ENCODE data around the gene ETAA1. TPM values are rescaled to one million over a fixed set of nuclear protein-coding genes. Genes with fewer than 3 reads are reported as not detected.

The ETAA1 gene
- polyA plus RNA-seq (2014; cell fraction: cytosol; rRNA removed) = 29.2 and 34.6 TPM in 2 replicates
- 40.1 and 50.4 TPM in 2 replicates for polyA plus RNA-seq (2014; cell fraction: nucleus; rRNA removed)

DNA sequence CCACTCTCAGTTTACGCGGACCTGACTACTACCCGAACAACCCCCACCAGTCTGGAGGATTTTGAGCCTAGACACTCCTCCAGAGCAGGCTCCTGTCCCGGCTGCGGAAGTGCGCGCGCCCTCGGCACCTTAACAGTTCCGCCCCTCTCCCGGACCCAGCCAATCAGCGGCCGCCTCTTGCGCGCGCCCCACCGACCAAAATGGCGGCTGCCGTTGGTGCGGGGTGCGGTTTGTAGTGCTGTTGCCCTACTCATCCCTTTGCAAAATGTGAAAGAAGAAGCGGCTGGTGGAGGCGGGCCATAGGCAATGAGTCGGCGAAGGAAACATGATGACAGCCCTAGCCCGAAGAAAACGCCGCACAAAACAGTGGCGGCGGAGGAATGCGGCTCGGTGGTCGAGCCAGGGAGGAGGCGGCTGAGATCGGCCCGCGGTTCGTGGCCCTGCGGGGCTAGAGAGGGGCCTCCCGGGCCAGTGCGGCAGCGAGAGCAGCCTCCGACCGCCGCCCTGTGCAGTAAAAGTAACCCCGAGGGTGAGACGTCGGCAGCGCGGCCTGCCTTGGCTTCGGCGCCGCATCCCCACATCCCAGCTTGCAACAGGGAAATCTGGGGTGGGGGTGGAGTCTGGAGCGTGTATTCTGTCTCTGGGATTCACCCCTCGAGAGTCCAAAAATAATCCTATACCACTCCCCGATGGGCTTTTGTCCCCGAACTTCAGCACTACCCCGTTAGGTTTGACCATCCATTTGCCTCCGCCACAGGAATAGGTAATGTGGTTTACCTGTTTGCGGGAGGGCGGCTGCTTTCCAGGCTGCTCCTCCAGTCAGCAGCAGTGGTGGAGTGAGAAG lies at the start of gene ETAA1:
Gene ETAA1 (plus strand): TSS at position 191 of the 844 bp plus-strand sequence. CDS start 116 bp downstream, at position 307.
- peak; percentile 90 for DNase-seq (ENCODE audit: low spot score)

DNA sequence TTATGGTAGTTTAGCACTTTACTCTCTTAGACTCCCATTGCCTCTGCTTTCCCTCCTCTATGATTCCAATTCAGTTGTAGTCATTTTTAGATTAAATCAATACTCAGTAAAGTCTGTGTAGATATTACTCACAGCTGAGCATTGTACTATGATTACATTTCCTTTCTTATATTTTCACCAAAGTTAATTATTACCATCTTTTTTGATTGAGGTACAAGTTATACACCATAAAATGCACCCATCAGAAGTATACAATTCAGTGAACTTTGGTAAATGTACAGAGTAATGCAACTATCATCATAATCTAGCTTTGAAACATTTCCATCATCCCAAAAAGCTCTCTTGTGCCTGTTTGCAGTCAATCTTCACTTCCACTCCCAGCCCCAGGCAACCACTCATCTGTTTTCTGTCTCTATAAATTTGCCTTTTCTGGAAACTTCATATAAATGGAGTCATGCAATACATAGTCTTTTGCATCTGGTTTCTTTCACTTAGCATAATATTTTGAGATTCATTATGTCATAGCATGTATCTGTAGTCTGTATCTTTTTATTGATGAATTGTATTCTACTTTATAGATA lies 30.2 kb upstream of the ETAA1 start:
- DNase-seq (ENCODE audit: low spot score) = peak; percentile 56

DNA sequence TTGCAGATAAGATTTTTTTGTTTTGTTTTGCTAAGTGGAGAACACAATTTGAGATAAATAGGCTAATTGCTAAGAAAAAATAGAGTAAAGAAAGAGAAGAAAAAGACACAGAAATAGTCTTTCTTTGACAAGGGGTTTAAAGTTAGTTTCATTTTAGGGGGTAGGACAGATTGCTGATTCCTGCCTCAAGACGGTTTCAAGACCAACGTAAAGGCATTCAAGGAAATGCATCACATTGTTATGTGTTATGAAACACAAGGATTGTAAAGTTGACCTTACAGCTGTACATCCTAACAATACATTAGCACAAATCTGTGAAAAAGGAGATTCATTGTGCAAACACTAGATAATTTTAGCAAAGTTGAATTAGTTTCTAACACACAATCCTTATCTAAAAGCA lies 22.7 kb upstream of the ETAA1 start:
- DNase-seq (ENCODE audit: low spot score) = peak; percentile 37

DNA sequence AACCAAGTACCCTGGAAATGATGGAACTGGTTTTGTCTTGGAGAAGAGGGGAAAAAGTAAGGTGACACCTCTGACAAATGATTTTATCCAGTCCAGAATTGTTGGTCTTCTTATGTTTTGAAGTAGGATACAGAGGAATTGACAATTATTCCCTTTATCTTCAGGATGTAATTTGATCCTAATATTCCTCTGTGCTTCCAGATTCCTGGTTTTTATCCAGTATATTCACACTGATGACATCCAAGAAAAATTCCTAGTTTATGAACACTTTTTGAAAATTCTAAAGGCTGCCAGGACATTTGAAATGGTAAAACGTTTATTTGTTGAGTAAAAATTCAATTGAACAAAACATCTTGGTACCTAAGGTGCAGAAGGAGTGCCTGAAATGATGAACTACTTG lies 22.2 kb upstream of the ETAA1 start:
- DNase-seq (ENCODE audit: low spot score) = peak; percentile 15

DNA sequence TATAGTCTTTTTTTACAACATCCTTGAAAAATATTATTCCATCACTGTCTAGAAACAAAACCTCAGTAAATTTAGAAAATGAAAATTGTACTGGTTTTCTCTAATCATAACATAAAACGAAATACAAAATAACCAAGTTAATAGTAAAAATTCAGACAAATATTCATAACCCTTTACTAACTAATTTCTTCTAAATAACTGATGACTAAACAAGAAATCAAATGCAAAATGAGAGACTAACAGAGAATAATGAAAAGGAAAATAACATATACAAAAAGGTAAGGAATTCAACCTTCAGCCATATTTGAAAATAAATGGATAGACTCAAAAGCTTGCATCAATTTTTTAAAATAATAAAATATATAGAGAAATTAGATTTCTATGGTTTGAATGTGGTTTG lies 18.6 kb upstream of the ETAA1 start:
- no peak for DNase-seq (ENCODE audit: low spot score)

DNA sequence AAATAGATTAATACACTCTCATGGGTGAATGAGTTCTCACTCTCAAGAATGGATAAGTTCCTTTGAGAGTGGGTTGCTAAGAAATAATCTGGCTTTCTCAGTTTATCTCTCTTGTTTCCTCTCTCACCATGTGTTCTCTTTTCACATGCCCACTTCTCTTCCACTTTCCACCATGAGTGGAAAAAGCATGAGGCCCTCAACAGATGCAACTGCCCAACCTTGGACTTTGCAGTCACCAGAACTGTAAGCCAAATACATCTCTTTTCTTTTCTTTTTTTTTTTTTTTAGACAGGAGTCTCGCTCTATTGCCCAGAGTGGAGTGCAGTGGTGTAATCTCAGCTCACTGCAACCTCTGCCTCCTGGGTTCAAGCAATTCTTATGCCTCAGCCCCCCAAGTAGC lies 18.1 kb upstream of the ETAA1 start:
- no peak for DNase-seq (ENCODE audit: low spot score)

DNA sequence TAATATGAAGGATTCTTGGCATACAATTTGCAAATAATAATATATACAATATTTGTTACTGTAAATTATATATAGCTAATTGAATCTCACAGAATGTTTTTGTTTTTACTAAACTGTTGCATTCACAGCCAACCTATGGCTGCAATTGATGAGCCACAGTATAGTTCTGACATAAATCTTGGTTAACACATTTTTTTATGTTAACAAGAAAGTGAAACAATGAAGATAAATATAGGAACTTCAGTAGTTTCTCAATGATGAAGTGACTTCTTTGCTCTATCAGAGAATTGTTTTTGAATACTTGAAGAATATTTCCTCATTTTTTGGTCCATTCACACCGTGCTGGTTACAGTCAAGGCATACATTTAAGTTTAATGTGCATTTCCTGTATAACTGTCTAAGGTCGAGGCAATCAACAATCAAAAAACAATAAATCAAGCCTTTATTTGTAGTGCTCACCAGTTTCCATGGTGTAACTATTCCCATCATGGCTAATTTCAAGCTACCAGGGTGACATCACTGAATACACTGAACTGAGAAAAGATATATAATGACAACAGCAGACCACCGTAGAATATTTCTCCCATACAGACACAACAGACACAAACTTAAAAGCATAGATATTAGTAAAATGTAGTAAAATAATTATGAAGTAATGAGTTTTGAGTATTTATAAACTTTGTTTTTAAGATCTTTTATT lies 12.9 kb upstream of the ETAA1 start:
- DNase-seq (ENCODE audit: low spot score) = no peak

DNA sequence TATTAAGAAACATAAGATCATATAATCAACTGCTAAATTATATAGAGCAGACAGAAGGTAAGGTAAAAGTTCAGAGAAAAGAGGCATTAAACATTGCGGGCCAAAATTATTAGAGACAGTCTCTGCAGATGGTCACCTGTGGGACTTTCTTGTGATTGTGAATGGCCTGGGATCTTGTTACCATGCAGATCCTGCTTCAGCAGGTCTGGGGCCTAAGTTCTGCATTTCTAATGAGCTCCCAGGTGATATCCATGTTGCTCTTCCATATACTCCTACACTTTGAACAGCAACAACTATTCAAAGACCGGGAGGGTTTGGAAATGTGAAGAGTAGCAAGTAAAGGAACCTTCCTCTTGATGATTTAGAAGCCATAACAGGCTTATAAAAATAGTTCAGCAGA lies 8.5 kb upstream of the ETAA1 start:
- no peak for DNase-seq (ENCODE audit: low spot score)

DNA sequence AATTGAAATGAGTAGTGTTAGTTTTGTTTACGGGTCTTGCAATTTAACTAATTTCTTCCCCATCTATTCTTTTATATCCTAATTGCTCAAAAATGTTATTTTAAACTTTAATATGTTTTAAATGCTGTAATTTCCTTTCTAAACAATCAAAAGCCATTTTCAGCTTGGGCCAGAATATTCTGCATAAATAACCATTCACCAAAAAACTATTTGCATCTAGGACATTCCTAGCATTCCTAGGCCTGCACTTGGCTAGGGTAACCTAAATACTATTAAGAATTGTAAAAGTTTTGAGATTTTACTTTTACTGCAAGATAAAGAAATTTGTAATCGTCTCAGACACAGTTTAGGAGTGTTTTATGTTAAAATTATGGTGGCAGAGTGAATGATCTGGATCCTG lies 7.8 kb upstream of the ETAA1 start:
- DNase-seq (ENCODE audit: low spot score) = no peak

DNA sequence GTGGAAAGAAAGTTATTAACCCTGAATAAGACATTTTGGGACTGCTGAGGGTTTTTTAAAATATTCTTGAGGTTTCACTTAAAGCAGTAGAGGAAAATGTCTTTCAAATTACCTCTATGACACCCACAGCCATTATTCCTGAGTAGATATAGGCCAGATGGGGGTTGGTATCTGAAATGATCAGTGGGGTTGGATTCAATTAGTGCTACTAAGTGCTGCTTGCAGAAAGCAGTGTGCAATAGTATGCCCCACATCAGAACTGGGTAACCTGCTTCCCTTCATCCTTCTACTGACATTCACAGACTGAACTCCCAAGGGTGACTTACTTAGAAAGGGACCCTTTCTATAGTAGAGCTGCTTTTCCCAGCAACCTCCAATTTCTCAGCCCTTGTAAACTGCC lies 7.3 kb upstream of the ETAA1 start:
- DNase-seq (ENCODE audit: low spot score) = peak; percentile 97

DNA sequence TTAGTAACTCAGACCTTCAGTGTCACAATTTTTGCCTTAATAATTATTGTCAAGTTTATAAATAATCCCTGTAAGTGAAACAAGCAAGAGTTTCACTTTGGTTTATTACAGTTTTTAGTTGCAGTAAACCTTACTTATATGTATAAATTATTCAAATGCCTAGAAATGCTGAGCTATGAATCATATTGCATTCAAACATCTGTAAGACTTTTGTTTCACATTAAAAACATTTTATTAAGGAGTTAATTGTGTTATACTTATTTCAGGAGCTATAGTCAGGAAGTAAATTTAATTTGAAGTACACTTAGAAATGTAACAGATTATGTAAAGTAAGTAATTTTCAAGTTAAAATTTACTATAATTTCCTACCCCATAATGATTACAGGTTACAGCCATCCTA lies 3.9 kb upstream of the ETAA1 start:
- no peak for DNase-seq (ENCODE audit: low spot score)

DNA sequence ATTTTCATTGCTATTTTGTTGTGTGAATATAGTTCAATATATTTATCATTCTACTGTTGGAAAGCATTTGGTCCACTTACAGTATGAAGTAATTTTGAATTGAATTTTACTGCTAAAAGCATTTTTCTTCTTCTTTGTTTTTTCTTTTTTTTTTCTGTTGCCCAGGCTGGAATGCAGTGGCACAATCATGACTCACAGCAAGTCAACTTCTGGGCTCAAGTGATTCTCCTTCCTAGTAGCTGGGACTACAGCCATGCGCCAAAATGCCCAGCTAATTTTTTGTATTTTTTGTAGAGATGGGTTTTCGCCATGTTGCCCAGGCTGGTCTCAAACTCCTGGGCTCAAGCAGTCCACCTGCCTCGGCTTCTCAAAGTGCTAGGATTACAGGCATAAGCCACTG lies 2.4 kb upstream of the ETAA1 start:
- DNase-seq (ENCODE audit: low spot score) = no peak

DNA sequence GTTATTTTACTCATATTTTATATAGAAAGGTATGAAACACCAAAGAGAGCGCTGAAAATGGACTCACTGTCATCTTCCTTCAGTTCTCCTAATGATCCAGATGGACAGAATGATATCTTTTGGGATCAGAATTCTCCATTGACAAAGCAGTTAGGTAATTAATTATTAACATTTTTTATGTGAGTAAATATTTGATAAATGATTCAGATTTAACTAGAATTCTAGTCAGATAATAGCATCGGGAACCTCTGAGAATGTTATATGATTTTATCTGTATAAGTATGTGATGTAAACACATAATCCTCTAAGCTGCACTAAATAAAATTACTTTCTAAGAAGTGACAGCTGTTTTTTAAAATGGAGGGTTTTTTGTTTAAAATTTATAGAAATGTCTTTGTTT lies 2.0 kb downstream of the ETAA1 start:
- DNase-seq (ENCODE audit: low spot score) = no peak

DNA sequence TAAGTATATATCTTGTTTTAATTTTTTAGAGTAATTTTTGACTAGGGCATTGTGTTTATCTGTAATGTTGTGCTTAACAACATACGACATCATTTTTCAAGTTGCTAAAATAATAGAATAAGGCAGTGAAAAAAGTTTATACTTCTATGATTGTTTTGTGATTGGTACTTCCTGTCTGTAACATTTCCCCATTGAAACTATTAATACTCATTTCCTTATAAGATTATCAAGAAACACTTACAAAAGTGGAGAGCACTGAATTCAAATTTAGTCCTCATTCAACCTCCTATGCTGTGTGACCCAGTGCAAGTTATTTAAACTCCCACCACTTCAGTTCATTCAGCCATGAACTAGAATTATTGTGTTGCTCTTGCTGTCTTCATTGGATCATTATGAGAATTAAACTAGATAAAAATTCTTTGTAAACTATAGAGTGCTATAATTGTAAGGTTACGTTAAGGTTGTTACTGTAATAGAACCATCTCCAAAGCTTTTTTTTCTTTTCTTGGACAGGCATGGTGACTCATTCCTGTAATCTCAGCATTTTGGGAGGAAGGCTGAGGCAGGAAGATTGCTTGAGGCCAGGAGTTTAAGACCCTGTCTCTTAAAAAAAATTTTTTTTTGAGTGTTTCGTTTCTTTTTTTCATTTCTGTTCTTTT lies 2.8 kb downstream of the ETAA1 start:
- DNase-seq (ENCODE audit: low spot score) = no peak

DNA sequence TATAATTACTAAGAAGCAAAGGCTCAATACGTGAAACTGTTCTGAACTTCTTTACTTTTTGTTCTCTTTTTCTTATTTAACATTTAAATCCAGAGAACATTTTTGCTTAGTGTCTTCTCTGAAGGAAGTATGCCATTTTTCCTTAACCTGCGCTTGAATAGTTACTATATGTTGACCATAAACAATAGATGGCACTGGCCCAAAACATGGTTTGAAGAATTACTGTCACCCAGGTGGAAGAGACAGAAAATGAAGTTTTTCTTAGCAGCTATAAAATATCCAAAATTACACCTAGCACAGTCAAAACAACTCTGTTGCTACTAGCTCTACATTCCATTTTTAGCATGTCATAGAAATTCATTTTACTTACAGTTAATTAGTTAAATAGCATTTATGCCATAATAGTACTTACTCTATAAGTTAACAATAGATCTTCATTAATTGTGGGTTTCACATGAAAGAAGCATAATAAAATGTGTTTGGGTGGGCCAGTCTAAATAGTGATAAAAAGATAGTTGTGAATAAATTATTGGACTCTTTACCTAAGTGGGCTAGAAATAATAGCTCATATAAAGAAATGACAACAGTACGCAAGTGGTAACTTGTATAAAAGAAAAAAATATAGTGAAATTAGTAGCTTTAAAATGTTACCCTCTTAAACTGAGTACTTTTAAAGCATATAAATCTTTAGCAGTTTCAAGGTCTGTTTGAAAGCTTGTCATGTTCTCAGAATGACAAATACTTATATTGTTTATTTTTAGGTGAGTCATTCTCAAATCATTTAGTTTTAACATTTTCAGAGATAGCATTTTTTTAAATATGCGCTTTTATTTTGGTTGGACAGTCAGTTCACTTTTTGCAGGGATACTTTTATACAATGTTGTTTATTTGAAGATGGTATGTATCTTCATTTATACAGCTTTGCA lies 3.7 kb downstream of the ETAA1 start:
- DNase-seq (ENCODE audit: low spot score) = no peak

DNA sequence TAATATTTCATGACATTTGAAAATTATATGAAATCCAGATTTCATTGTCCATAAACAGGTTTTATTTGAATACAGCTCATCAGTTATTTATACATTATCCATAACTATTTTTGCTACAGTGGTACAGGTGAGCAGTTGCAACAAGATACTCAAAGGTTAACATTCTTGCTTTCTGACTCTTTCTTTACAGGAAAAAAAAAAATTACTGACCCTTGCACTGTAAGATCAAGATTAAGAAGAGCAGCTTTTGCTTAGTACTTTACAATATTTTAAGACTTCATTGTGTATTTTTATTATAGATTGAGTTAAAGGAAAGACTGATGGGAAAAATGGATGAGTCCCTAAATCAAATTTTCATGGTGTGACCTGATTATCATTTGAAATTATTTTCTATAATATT lies 11.2 kb downstream of the ETAA1 start:
- no peak for DNase-seq (ENCODE audit: low spot score)

DNA sequence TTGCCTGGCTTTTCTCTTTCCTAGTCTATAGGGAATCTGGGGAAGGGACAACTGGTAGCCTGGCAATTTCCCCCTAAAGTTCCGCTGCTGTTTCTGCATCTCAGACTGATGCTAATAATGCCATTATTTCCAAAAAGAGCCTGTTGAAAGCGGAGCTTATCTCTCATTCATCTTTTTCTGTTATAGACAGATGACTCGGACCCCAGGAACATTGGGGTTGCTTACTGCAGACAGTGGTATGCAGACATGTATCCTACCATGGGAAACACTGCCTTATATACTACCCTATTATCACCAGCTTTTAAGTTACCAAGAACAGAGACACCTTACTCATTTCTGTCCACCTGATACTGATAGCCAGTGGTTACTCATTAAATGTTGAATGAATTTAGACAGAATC lies 15.3 kb downstream of the ETAA1 start:
- DNase-seq (ENCODE audit: low spot score) = no peak

DNA sequence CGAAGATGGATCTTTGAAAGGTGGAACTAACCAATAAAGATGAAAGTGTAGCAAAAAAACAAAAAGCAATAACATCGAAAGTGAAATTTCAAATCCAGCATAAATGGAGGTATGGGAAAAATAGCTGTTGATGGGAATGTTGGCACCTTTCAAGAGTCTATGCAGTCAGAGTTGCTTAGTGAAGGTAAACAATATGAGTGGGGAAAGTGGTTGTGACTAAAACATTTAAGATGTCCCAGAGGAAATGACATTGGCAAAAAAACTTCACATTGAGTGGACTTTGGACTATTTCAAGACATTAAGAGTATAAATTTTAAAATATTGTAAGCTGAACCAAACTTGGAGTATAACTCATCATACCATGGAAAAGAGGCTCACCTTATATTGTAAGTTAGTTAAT lies 17.7 kb downstream of the ETAA1 start:
- no peak for DNase-seq (ENCODE audit: low spot score)

DNA sequence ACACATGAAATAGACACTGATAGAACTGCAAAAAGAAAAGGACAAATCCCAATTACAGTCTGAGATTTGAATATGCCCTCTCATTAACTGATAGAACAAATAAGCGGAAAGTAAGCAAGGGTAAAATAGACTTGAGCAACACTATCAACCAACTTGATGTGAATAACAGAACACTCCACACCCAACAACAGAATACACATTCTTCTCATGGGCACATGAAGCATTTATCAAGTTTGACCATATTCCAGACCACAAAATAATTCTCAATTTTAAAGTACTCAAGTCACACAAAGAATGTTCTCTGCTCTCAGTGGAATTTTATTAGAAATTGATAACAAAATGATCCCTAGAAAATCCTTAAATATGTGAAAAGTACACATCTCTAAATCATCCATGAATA lies 19.0 kb downstream of the ETAA1 start:
- no peak for DNase-seq (ENCODE audit: low spot score)

DNA sequence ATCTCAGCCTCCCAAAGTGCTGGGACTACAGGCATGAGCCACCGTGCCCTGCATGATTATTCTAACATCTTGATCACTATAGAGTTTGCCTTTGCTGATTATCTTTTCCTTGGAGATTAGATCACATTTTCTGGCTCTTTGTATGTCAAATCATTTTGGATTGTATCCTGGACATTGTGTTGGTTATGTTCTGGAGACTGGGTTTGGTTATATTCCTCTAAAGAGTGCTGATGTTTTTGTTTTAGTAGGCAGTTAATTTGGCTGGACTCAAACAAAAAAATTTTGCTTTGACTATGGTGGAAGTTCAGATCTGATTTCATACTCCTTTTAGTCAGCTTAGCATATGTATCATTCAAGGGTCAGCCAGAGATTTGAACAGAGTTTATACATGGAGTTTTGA lies 26.4 kb downstream of the ETAA1 start:
- no peak for DNase-seq (ENCODE audit: low spot score)

DNA sequence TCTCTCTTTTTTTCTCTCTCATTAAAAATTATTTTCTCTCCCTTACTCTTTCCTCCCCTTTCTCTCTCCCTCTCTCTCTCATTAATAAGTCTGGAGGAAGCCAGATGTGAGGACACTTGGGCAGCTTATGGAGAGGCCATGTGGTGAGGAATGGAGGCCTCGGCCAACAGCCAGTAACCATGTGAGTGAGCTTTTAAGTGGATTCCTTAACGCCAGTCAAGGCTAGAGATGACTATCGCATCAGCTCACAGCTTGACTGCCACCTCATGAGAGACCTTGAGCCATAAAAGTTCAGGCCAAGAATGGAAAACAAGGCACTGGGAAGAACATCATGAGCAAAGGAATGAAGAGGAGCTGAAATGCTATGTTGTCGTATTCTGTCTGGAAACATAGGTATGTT lies 39.1 kb downstream of the ETAA1 start:
- DNase-seq (ENCODE audit: low spot score) = no peak
